ENCODE measurements around the gene CHI3L1.

DNA sequence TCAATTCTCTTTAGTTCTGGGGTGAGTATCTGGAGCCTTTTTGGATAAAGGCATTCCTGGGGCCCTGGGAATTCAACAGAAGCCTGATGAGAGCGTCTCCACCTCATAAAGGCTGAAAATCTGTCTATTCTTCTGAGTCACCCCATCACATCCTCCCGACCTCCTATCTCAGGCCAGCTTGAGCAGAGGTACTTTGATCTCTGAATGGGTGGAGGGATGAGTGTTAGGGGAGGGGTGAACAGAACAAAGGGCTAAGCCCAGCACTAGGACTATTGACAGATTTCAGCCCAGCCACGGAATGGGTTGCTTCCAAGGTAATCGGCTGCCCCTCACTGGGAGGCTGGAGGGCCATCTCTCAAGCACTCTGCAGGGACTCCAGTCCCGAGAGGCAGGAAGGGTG lies 8.4 kb downstream of the CHI3L1 start:
- no peak for TF ChIP-seq EZH2 (IDR thresholded peaks at IDR 0.05; ENCODE audit: borderline replicate concordance)
- TF ChIP-seq, protein P1, sequence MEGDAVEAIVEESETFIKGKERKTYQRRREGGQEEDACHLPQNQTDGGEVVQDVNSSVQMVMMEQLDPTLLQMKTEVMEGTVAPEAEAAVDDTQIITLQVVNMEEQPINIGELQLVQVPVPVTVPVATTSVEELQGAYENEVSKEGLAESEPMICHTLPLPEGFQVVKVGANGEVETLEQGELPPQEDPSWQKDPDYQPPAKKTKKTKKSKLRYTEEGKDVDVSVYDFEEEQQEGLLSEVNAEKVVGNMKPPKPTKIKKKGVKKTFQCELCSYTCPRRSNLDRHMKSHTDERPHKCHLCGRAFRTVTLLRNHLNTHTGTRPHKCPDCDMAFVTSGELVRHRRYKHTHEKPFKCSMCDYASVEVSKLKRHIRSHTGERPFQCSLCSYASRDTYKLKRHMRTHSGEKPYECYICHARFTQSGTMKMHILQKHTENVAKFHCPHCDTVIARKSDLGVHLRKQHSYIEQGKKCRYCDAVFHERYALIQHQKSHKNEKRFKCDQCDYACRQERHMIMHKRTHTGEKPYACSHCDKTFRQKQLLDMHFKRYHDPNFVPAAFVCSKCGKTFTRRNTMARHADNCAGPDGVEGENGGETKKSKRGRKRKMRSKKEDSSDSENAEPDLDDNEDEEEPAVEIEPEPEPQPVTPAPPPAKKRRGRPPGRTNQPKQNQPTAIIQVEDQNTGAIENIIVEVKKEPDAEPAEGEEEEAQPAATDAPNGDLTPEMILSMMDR (IDR thresholded peaks at IDR 0.05; ENCODE audit: poor library complexity): no peak
